ENCODE results near the gene ZBTB7C.

DNA sequence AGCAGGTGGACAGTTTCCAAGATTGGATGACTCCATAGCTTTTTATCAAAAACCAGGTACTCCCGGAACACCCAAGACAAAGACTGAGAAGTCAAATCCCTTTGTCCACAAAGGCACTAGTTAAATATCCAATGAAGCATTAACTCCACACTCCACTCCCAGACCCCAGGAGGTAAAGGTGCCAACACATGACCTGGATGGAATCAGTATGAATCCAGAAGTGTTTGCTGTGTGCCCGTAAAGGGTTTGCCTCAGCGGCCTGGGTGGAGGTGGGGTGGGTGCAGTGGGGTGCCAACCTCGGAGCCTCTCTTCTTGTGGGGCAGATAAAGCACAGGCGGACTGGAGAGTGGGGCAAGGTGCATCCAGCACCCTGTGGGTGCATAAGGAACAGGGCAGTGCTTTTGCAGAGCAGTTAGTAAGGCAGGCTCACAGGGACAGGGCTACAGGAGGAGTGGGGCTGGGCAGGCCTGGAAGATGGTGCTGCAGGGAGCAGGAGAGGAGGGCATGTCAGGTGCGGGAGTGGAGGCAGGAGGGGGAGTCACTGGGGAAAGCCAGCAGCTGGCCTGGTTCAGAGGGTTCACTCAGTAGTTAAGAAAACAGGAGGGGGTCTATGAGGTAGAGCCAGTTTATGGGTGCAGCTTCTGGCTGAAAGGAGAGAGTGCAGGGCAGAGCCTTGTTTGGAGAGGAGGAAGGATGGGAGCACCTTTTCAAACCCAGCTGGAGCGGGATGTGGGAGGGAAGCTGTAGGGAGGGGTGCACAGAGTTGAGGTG, 270.3 kb downstream of the ZBTB7C start:
- TF ChIP-seq, protein P1, sequence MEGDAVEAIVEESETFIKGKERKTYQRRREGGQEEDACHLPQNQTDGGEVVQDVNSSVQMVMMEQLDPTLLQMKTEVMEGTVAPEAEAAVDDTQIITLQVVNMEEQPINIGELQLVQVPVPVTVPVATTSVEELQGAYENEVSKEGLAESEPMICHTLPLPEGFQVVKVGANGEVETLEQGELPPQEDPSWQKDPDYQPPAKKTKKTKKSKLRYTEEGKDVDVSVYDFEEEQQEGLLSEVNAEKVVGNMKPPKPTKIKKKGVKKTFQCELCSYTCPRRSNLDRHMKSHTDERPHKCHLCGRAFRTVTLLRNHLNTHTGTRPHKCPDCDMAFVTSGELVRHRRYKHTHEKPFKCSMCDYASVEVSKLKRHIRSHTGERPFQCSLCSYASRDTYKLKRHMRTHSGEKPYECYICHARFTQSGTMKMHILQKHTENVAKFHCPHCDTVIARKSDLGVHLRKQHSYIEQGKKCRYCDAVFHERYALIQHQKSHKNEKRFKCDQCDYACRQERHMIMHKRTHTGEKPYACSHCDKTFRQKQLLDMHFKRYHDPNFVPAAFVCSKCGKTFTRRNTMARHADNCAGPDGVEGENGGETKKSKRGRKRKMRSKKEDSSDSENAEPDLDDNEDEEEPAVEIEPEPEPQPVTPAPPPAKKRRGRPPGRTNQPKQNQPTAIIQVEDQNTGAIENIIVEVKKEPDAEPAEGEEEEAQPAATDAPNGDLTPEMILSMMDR (IDR thresholded peaks at IDR 0.05), result no peak
- no peak for TF ChIP-seq EZH2phosphoT487 (IDR thresholded peaks at IDR 0.05)
- TF ChIP-seq EZH2 (IDR thresholded peaks at IDR 0.05), result no peak
